ENCODE measurements around the gene NADK2.

Gene NADK2

GRCh38 chr5:36264202-36264760 lies 22.6 kb upstream of the NADK2 start:
- FAIRE-seq = no peak
- no peak for TF ChIP-seq CTCF (IDR thresholded peaks at IDR 0.05; ENCODE audit: insufficient read depth, missing control alignments)
- DNase-seq (ENCODE audit: insufficient read length, low spot score) = no peak

GRCh38 chr5:36261186-36261585 lies 19.5 kb upstream of the NADK2 start:
- DNase-seq (ENCODE audit: insufficient read length, low spot score) = no peak
- no peak for FAIRE-seq

GRCh38 chr5:36253575-36253974 lies 11.8 kb upstream of the NADK2 start:
- DNase-seq (ENCODE audit: insufficient read length, low spot score) (no peak), FAIRE-seq (no peak)
- TF ChIP-seq CTCF (IDR thresholded peaks at IDR 0.05; ENCODE audit: insufficient read depth, missing control alignments) = no peak

More at GRCh38 chr5:36261186-36261585, 19.5 kb upstream of the NADK2 start:
- no peak for TF ChIP-seq CTCF (IDR thresholded peaks at IDR 0.05; ENCODE audit: insufficient read depth, missing control alignments)

GRCh38 chr5:36252722-36253365 lies 11.1 kb upstream of the NADK2 start:
- no peak for FAIRE-seq
- no peak for TF ChIP-seq CTCF (IDR thresholded peaks at IDR 0.05; ENCODE audit: insufficient read depth, missing control alignments)
- no peak for DNase-seq (ENCODE audit: insufficient read length, low spot score)

- DNase-seq (ENCODE audit: insufficient read length, low spot score) (no peak), FAIRE-seq (no peak)
- TF ChIP-seq CTCF (IDR thresholded peaks at IDR 0.05; ENCODE audit: insufficient read depth, missing control alignments) = no peak
Observed at GRCh38 chr5:36251218-36251617, 9.5 kb upstream of the NADK2 start.

- TF ChIP-seq CTCF (IDR thresholded peaks at IDR 0.05; ENCODE audit: insufficient read depth, missing control alignments) = no peak
- no peak for DNase-seq (ENCODE audit: insufficient read length, low spot score)
Observed at GRCh38 chr5:36250427-36250826, 8.7 kb upstream of the NADK2 start.

GRCh38 chr5:36246036-36246800 lies 4.5 kb upstream of the NADK2 start:
- TF ChIP-seq CTCF (IDR thresholded peaks at IDR 0.05; ENCODE audit: insufficient read depth, missing control alignments) = no peak
- no peak for DNase-seq (ENCODE audit: insufficient read length, low spot score)
- no peak for FAIRE-seq

More at GRCh38 chr5:36250427-36250826, 8.7 kb upstream of the NADK2 start:
- FAIRE-seq = no peak

All from D721Med (cell line).